ENCODE measurements around the gene C21orf58.
A peak's percentile ranks its signal among the peaks of the same experiment; 100 is the strongest.

Gene C21orf58

GRCh38 chr21:46352913-46353312 is 29.2 kb upstream of the C21orf58 start:
- no peak for DNase-seq

GRCh38 chr21:46352164-46352515 is 28.5 kb upstream of the C21orf58 start:
- no peak for DNase-seq

GRCh38 chr21:46351476-46352163 is 27.9 kb upstream of the C21orf58 start:
- no peak for DNase-seq

- DNase-seq: no peak
These were observed 27.3 kb upstream of the C21orf58 start for GRCh38 chr21:46350981-46351380.

- DNase-seq: no peak
These were observed 26.9 kb upstream of the C21orf58 start for GRCh38 chr21:46350571-46350970.

GRCh38 chr21:46349134-46349760 is 25.6 kb upstream of the C21orf58 start:
- DNase-seq: no peak

GRCh38 chr21:46347791-46348381 is 24.2 kb upstream of the C21orf58 start:
- no peak for DNase-seq

- DNase-seq: no peak
These were observed 23.5 kb upstream of the C21orf58 start for GRCh38 chr21:46347203-46347550.

- DNase-seq: no peak
These were observed 22.9 kb upstream of the C21orf58 start for GRCh38 chr21:46346296-46347202.

- no peak for DNase-seq
These were observed 22.2 kb upstream of the C21orf58 start for GRCh38 chr21:46345861-46346260.

- no peak for DNase-seq
These were observed 20.7 kb upstream of the C21orf58 start for GRCh38 chr21:46344219-46344915.

- DNase-seq: no peak
These were observed 17.3 kb upstream of the C21orf58 start for GRCh38 chr21:46340998-46341397.

- DNase-seq: no peak
These were observed 12.9 kb upstream of the C21orf58 start for GRCh38 chr21:46336603-46337002.

- DNase-seq: no peak
These were observed 10.9 kb upstream of the C21orf58 start for GRCh38 chr21:46334351-46335140.

GRCh38 chr21:46329796-46330195 is 6.1 kb upstream of the C21orf58 start:
- no peak for DNase-seq

GRCh38 chr21:46328151-46328550 is 4.5 kb upstream of the C21orf58 start:
- DNase-seq: no peak

GRCh38 chr21:46327711-46328110 is 4.0 kb upstream of the C21orf58 start:
- DNase-seq: no peak

GRCh38 chr21:46326110-46326703 is 2.5 kb upstream of the C21orf58 start:
- no peak for DNase-seq

GRCh38 chr21:46325073-46325912 is 1.6 kb upstream of the C21orf58 start:
- peak in 7 of 14 donors; percentile 7 to 47 (median 25) for DNase-seq

GRCh38 chr21:46324390-46325072 is 861 bp upstream of the C21orf58 start:
- peak; percentile 15 to 91 (median 84) for DNase-seq

Measured in C1 segment of cervical spinal cord (tissue), 14 donors.